NCI-H2227 (cell line): ENCODE measurements around the gene SNRPB.
A peak's percentile ranks its signal among the peaks of the same experiment; 100 is the strongest.

Experiments used
- DNase-seq: peaks from one replicate; lab custom pipeline; 2025; ENCODE audit not compliant: unreplicated experiment; lab: John Stamatoyannopoulos, UW

Gene SNRPB

DNA sequence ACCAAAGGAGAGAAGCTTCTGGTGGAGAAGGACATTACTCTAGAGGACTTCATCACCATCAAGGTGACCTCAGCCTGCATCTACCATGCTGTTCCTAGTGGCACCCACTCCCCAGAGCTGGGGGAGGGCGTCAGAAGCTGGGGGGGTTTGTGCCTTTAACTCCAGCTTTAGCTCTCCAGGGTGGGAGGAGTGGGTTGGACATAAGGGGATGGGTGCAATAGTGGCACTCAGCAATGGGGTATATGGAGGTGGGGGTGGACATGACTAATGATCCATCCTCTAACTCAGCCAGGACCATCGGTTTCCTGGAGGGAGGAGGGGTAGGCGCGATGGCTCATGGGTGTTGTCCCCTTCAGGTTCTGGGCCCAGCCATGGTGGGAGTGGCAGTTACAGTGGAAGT, 40.1 kb downstream of the SNRPB start:
- DNase-seq, result no peak

GRCh38 chr20:2429051-2429450, 41.5 kb downstream of the SNRPB start:
- DNase-seq, result no peak

DNA sequence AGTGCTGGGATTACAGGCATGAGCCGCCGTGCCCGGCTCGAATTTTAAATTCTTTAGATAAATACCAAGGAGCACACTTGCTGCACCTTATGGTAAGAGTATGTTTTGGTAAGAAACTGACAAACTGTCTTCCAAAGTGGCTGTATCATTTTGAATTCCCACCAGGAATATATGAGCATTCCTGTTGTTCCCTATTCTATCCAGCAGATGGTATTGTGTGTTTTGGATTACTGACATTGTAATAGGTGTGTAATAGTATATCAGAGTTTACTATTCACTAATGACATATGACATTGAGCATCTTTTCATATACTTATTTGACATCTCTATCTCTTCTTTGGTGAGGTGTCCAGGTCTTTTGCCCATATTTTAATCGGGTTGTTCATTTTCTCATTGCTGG, 49.3 kb downstream of the SNRPB start:
- DNase-seq, result peak; percentile 15

GRCh38 chr20:2420510-2420909, 50.1 kb downstream of the SNRPB start:
- DNase-seq, result no peak

DNA sequence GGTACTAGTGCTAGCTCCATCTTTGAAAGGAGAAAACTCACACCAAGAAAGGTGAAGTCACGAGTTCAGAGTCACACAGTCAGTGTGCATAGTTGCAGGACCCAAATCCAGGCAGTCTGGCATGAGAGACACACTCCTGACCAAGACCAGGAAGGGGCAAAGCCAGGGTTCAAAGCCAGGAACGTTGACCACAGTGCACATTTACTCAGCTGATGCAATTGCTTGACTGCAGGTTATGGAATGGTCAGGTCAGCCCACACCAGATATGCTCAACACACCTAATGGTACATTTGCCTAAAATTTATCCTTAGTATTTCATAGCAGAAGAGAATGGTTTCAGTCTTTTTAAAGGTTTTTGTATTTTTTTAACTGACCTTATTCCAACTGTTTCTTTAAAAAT, 52.2 kb downstream of the SNRPB start:
- no peak for DNase-seq

- no peak for DNase-seq
Measured at GRCh38 chr20:2417213-2417541, 53.4 kb downstream of the SNRPB start.

- no peak for DNase-seq
Measured at GRCh38 chr20:2416541-2417212, 53.9 kb downstream of the SNRPB start.
